ENCODE measurements around the gene NXPH4.

Gene NXPH4

DNA sequence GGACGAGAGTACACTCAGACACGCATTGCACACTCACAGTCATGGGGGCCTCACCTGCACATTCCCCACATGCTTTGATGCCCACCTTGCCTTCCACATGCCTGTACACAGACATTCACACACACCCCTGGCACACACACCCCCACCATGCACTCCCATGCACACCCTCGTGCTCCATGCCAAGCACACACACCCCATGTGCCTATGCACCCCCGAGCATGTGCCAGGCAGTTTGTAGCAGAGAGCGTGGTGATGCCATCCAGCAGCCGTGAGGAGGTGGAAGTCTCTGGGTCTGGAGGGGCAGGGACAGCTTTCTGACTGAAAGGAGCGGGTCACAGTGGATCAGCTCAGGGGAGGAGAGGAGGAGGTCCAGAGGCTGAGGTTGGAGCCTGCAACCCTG is 10.7 kb upstream of the NXPH4 start:
- H3K27ac Mint-ChIP-seq = no peak overlapping the region
- no peak for ATAC-seq
- H3K4me3 Mint-ChIP-seq = no peak overlapping the region
- no peaks in the 10 kb centered on the region for H3K36me3 Mint-ChIP-seq
- no peaks in the 10 kb centered on the region for H3K9me3 Mint-ChIP-seq
- no peaks in the 10 kb centered on the region for H3K4me1 Mint-ChIP-seq
- no peaks in the 10 kb centered on the region for H3K27me3 Mint-ChIP-seq

DNA sequence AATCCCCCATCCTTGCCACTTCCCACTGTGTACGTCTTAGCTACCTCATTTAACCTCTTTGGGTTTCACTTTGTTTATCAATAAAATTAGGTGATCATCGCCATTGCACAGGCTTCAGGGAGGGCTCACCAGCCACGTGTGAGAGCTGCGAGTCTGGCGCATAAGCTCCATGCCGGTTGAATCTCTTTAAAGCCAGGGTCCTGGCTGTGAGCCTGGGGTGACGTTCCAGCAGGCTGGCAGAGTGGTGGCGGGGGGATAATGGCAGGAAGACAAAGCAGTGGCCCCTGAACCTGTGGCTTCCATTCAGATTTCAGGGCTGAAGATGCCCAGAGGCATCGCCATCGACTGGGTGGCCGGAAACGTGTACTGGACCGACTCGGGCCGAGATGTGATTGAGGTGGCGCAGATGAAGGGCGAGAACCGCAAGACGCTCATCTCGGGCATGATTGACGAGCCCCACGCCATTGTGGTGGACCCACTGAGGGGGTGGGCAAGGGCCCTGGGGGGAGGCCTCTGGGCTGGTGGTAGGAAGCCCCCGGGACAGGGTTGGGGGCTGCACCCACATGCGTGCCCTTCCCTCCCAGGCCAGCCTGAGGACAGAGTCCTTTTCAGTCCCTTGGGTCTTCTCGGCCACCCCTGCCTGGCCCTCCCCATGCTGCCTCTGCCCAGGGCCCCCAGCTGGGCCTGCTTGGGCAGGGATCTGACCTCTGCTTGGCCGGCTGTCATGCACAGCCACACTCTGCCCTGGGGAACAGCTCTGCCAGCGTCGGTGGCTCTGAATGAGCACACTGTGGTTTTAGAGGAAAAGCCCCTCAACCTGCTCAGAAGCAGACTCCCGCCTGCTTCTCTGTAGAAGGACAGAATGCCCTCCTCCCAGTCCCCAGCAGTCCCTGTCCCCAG is 8.6 kb upstream of the NXPH4 start:
- H3K36me3 Mint-ChIP-seq = no peaks in the 10 kb centered on the region

DNA sequence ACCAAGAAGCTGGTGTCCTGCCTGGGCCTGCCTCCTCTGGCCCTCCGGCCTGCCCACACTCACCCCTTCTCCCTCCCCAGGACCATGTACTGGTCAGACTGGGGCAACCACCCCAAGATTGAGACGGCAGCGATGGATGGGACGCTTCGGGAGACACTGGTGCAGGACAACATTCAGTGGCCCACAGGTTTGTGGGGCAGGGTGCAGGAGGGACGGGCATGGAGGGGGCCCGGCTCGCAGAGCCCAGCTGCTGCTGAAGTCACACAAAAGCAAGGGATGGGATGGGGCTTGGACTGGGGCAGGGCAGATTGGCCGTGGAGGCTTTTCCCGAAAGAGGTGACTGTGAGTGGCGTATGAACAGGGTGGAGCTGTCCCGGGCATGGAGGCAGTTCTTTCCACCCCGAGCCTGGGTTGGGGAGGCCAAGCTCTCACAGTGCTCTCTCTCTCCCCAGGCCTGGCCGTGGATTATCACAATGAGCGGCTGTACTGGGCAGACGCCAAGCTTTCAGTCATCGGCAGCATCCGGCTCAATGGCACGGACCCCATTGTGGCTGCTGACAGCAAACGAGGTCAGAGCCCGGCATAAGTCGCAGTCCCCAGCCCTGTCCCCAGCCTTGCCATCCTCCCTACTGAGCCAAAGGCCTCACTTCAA is 7.8 kb upstream of the NXPH4 start:
- Mint-ChIP-seq H3K27me3 (peaks cover 6% of the 10 kb centered on the region), H3K9me3 (no peaks in the 10 kb centered on the region), H3K4me1 (peaks cover 6% of the 10 kb centered on the region), H3K4me3 (no peak overlapping the region), H3K36me3 (no peaks in the 10 kb centered on the region), H3K27ac (no peak overlapping the region)
- no peak for ATAC-seq

More for the DNA sequence above, 8.6 kb upstream of the NXPH4 start:
- Mint-ChIP-seq H3K9me3 (no peaks in the 10 kb centered on the region), H3K4me1 (no peaks in the 10 kb centered on the region), H3K27ac (no peak overlapping the region), H3K4me3 (no peak overlapping the region), H3K27me3 (no peaks in the 10 kb centered on the region)
- no peak for ATAC-seq

DNA sequence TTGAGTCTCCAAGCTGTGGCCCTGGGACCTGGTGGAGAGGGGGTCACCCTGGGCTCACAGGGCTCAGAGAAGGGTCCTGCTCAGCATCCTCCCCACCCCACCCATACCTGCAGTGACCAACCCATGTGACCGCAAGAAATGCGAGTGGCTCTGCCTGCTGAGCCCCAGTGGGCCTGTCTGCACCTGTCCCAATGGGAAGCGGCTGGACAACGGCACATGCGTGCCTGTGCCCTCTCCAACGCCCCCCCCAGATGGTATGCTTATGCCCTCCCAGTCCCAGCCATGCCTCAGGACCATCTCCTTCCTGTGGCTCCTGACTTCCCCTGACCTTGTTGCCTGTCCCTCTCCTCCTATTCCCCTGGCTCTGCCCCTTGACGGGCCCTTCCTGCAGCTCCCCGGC is 6.7 kb upstream of the NXPH4 start:
- no peak overlapping the region for H3K4me3 Mint-ChIP-seq
- peaks cover 18% of the 10 kb centered on the region for H3K4me1 Mint-ChIP-seq
- no peaks in the 10 kb centered on the region for H3K9me3 Mint-ChIP-seq
- no peak for ATAC-seq
- no peaks in the 10 kb centered on the region for H3K36me3 Mint-ChIP-seq
- no peak overlapping the region for H3K27ac Mint-ChIP-seq
- H3K27me3 Mint-ChIP-seq = peaks cover 16% of the 10 kb centered on the region

DNA sequence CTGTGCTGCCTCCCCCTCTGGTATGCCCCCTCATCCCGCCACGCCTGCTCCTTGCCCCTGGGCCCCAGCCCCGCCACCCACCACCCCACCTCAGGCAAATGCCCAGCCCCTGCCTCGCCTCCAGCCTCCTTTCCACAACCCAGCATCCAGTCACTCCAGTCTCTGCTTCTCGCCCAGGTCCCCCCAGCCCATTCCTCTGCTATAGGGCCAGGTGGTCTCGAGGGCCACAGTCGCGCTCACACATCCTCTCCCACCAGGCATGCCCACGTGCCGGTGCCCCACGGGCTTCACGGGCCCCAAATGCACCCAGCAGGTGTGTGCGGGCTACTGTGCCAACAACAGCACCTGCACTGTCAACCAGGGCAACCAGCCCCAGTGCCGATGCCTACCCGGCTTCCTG is 6.1 kb upstream of the NXPH4 start:
- H3K27me3 Mint-ChIP-seq = peaks cover 21% of the 10 kb centered on the region
- H3K4me3 Mint-ChIP-seq = no peak overlapping the region
- H3K27ac Mint-ChIP-seq = no peak overlapping the region
- no peaks in the 10 kb centered on the region for H3K36me3 Mint-ChIP-seq
- no peaks in the 10 kb centered on the region for H3K9me3 Mint-ChIP-seq
- H3K4me1 Mint-ChIP-seq = peaks cover 23% of the 10 kb centered on the region
- no peak for ATAC-seq

DNA sequence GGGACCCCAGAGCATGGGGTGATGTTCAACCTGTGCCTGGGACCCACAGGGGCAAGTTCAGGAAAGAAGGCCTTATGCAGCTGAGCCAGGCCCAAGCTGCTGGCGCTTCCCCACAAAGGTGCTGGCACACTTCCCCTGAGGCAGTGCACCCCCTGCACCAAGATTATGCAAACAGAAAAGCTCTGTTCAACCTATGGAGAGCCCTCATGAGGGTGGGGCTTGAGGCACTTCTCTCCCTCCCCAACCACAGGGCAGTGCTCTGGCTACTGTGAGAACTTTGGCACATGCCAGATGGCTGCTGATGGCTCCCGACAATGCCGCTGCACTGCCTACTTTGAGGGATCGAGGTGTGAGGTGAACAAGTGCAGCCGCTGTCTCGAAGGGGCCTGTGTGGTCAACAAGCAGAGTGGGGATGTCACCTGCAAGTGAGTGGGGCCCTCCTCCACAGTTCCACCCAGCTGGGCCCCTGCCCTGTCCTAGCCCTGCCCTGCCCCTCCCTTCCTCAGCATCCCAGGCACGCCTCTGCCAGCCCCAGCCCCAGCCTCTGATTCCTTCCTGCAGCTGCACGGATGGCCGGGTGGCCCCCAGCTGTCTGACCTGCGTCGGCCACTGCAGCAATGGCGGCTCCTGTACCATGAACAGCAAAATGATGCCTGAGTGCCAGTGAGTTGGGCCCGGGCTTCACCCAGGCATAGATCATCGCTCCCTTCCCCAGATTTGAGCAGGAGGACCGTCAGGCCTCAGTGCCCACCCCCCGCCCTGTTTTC is 5.5 kb upstream of the NXPH4 start:
- ATAC-seq = no peak
- Mint-ChIP-seq H3K27me3 (peaks cover 28% of the 10 kb centered on the region), H3K36me3 (no peaks in the 10 kb centered on the region)

DNA sequence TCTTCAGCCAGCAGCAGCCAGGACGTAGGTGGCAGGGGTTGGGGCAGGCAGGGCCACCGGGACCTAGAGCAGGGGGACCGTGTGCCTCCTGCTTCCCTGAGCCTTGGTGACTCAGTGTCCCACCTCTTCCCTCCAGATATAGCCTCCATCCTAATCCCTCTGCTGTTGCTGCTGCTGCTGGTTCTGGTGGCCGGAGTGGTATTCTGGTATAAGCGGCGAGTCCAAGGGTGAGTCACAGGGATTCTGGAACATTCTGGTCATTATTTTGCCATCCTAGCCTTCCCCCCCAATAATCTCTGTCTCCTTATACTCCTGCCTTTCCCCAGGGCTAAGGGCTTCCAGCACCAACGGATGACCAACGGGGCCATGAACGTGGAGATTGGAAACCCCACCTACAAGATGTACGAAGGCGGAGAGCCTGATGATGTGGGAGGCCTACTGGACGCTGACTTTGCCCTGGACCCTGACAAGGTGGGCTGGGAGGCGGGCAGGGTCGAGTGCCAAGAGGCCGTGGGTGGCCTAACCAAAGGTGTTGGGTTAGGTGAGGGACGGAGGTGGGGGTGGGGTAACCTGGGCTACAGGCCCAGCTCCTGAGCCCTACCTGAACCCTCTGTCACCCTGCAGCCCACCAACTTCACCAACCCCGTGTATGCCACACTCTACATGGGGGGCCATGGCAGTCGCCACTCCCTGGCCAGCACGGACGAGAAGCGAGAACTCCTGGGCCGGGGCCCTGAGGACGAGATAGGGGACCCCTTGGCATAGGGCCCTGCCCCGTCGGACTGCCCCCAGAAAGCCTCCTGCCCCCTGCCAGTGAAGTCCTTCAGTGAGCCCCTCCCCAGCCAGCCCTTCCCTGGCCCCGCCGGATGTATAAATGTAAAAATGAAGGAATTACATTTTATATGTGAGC is 4.5 kb upstream of the NXPH4 start:
- H3K36me3 Mint-ChIP-seq = no peaks in the 10 kb centered on the region
- H3K27me3 Mint-ChIP-seq = peaks cover 28% of the 10 kb centered on the region
- H3K4me1 Mint-ChIP-seq = peaks cover 31% of the 10 kb centered on the region
- ATAC-seq = no peak
- H3K4me3 Mint-ChIP-seq = no peak overlapping the region
- no peak overlapping the region for H3K27ac Mint-ChIP-seq
- H3K9me3 Mint-ChIP-seq = no peaks in the 10 kb centered on the region

More for the DNA sequence above, 5.5 kb upstream of the NXPH4 start:
- Mint-ChIP-seq H3K27ac (no peak overlapping the region), H3K9me3 (no peaks in the 10 kb centered on the region), H3K4me1 (peaks cover 30% of the 10 kb centered on the region), H3K4me3 (no peak overlapping the region)

DNA sequence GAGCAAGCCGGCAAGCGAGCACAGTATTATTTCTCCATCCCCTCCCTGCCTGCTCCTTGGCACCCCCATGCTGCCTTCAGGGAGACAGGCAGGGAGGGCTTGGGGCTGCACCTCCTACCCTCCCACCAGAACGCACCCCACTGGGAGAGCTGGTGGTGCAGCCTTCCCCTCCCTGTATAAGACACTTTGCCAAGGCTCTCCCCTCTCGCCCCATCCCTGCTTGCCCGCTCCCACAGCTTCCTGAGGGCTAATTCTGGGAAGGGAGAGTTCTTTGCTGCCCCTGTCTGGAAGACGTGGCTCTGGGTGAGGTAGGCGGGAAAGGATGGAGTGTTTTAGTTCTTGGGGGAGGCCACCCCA is 3.9 kb upstream of the NXPH4 start:
- no peaks in the 10 kb centered on the region for H3K9me3 Mint-ChIP-seq
- H3K27ac Mint-ChIP-seq = no peak overlapping the region
- ATAC-seq = no peak
- peaks cover 37% of the 10 kb centered on the region for H3K4me1 Mint-ChIP-seq
- H3K27me3 Mint-ChIP-seq = peaks cover 34% of the 10 kb centered on the region
- no peak overlapping the region for H3K4me3 Mint-ChIP-seq
- no peaks in the 10 kb centered on the region for H3K36me3 Mint-ChIP-seq

DNA sequence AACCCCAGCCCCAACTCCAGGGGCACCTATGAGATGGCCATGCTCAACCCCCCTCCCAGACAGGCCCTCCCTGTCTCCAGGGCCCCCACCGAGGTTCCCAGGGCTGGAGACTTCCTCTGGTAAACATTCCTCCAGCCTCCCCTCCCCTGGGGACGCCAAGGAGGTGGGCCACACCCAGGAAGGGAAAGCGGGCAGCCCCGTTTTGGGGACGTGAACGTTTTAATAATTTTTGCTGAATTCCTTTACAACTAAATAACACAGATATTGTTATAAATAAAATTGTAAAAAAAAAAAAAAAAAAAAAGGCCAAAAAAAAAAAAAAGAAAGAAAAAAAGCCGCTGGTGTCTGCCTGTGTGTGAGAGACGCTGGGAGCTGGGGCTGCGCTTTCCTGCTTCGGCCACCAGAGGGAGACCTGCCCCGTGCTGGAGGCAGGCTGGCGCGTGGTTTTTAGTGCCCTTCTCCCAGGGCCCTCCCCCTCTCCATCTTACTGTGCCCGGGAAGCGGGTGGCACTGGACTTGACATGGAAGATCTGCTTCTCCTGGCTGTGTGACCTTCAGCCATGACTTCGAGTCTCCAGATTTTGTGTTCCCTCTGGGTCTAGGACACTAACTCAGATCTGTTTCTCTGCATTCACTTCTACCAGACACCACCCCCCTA is 3.4 kb upstream of the NXPH4 start:
- H3K27me3 Mint-ChIP-seq = peaks cover 39% of the 10 kb centered on the region
- peaks cover 42% of the 10 kb centered on the region for H3K4me1 Mint-ChIP-seq
- H3K36me3 Mint-ChIP-seq = no peaks in the 10 kb centered on the region
- no peak overlapping the region for H3K27ac Mint-ChIP-seq
- H3K9me3 Mint-ChIP-seq = no peaks in the 10 kb centered on the region
- peak; percentile 53 for ATAC-seq
- H3K4me3 Mint-ChIP-seq = no peak overlapping the region

DNA sequence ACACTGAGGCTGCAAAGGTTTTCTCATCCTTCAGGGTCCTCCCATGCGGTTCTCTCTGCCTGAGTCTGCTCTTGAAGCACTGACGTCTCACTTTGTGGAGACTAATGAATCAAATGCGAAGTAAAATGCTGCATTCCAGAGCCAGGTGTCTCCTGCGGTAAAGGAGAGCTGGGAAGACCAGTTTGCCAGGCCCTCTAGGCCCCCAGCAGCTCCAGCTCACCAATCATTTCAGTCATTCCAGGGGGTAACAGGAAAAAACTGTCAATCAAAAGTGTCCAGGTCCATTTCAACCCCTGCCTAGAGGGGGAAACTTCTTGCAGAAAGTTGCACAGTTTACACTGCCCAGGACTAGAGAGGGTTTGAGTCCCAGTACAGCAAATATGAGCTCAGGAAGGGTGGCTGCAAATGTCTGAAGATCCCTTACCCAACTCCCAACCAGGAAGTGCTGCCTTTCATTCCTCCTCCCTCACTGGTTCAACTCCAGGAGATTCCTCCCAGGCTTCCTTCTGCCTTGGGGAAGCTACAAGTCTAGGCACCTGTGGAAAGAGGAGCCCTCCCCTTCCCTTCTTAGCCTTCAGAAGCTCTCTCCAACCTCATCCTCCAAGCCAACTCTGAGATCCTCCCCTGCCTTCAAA is 2.7 kb upstream of the NXPH4 start:
- H3K27me3 Mint-ChIP-seq = peaks cover 46% of the 10 kb centered on the region
- no peaks in the 10 kb centered on the region for H3K9me3 Mint-ChIP-seq
- H3K27ac Mint-ChIP-seq = peak overlapping the region; percentile 69
- no peaks in the 10 kb centered on the region for H3K36me3 Mint-ChIP-seq
- peaks cover 49% of the 10 kb centered on the region for H3K4me1 Mint-ChIP-seq
- H3K4me3 Mint-ChIP-seq = no peak overlapping the region
- ATAC-seq = no peak

DNA sequence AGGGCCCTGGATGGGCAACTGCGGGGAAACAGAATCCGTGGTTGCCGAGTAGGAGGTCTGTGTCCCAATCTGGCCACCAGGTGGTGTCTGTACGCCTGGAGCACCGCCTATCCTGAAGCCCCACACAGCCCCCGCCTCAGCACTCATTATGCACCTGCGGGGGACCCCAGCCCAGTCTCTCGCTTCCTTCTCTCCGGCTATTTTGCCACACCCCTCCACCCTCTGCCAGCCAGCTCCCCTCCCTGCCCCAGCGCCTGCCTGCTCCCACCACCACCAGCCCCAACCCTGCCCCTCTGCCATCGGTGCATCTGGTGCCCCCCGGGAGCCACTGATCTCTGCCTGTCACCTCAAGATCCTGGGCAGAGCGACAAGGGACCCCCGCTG is 2.2 kb upstream of the NXPH4 start:
- H3K9me3 Mint-ChIP-seq = no peaks in the 10 kb centered on the region
- peak; percentile 18 for ATAC-seq
- peak overlapping the region; percentile 69 for H3K27ac Mint-ChIP-seq
- H3K4me3 Mint-ChIP-seq = no peak overlapping the region
- H3K27me3 Mint-ChIP-seq = peaks cover 51% of the 10 kb centered on the region
- H3K4me1 Mint-ChIP-seq = peaks cover 54% of the 10 kb centered on the region
- no peaks in the 10 kb centered on the region for H3K36me3 Mint-ChIP-seq

DNA sequence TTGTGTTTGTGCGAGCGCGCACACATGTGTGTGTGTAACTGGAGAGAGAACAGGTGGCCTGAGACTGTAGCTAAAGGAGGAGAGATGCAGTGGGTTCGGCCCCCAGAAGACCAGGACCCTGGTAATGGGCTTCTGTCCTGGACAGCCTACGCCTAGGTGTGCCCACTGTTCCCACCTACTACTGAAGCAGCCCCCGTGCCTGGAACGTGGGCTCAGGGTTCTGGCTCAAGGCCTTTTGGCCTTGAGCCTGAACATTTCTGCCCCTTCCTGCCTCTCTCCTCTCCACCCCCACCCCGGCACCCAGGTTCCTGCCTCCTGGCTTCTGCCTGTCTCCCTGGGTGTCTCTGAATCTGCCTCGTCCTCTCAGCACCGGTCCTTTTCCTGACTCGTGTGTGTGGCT is 1.5 kb upstream of the NXPH4 start:
- no peaks in the 10 kb centered on the region for H3K36me3 Mint-ChIP-seq
- ATAC-seq = no peak
- H3K4me3 Mint-ChIP-seq = peak overlapping the region; percentile 79
- H3K9me3 Mint-ChIP-seq = no peaks in the 10 kb centered on the region
- peak overlapping the region; percentile 69 for H3K27ac Mint-ChIP-seq
- H3K27me3 Mint-ChIP-seq = peaks cover 58% of the 10 kb centered on the region
- H3K4me1 Mint-ChIP-seq = peaks cover 61% of the 10 kb centered on the region

DNA sequence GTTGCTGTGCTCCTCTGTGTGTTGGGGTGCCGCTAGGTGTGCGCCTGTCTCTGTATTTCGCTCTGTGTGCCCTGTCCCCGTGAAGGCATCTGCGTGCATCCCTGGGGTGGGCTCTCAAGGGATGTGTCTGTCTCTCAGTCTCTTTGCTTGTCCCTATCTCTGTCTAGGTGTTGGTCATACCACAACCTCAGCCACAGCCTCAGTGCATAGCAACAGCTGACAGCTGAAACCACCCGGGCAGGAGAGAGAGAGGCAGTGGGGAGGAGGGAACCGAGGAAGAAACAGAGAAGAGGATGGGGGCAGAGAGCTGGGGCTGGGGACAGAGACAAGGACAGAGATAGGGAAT is 953 bp upstream of the NXPH4 start:
- Mint-ChIP-seq H3K4me1 (peaks cover 63% of the 10 kb centered on the region), H3K9me3 (no peaks in the 10 kb centered on the region), H3K27ac (peak overlapping the region; percentile 69), H3K36me3 (no peaks in the 10 kb centered on the region), H3K4me3 (peak overlapping the region; percentile 79), H3K27me3 (peaks cover 64% of the 10 kb centered on the region)
- ATAC-seq = peak; percentile 59
